Lung (tissue), 12 donors: ENCODE results near the gene RAP1GAP2. TPM values are rescaled to one million over a fixed set of nuclear protein-coding genes. Genes with fewer than 3 reads are reported as not detected.

Experiments
- ATAC-seq: fragments of 200-7000 bp; cut with Tn5 transposase; one replicate; pipeline ENCODE4 v1.9.1; 2020; ENCODE audit warnings: moderate number of reproducible peaks; ENCODE audit not compliant: insufficient read depth, low FRiP score
- DNase-seq, 3 donors: peaks; one replicate each; pipeline ENCODE4 v3.0.0-alpha.2; 2013 to 2017
- H3K27ac ChIP-seq, 2 donors: one replicate each; pipeline ENCODE4 v1.5.1; 2013; ENCODE audit warnings: mild to moderate bottlenecking in 2 of 2, moderate library complexity in 2 of 2, control low read depth in 1 of 2, inconsistent platforms in 1 of 2, low read depth in 1 of 2, low read length in 1 of 2
- H3K27me3 ChIP-seq, 3 donors: one replicate each; pipeline ENCODE4 v1.5.1; 2013; ENCODE audit warnings: low read length in 2 of 3; ENCODE audit not compliant: control insufficient read depth in 3 of 3, insufficient read depth in 3 of 3
- H3K36me3 ChIP-seq, 4 donors: one replicate each; pipeline ENCODE4 v1.5.1; 2013; ENCODE audit warnings: low read length in 4 of 4, mild to moderate bottlenecking in 1 of 4, moderate library complexity in 1 of 4; ENCODE audit not compliant: control insufficient read depth in 4 of 4, insufficient read depth in 4 of 4
- H3K4me1 ChIP-seq, 5 donors: one replicate each; pipeline ENCODE4 v1.5.1; 2013; ENCODE audit warnings: low read length in 5 of 5, mild to moderate bottlenecking in 2 of 5, moderate library complexity in 1 of 5; ENCODE audit not compliant: control insufficient read depth in 5 of 5, insufficient read depth in 5 of 5
- H3K4me3 ChIP-seq: one replicate; pipeline ENCODE4 v1.5.1; 2013; ENCODE audit warnings: mild to moderate bottlenecking, control low read depth, moderate library complexity
- H3K9ac ChIP-seq, 2 donors: one replicate each; pipeline ENCODE4 v1.5.1; 2013; ENCODE audit warnings: low read length in 2 of 2, control low read depth in 1 of 2; ENCODE audit not compliant: insufficient read depth in 1 of 2
- H3K9me3 ChIP-seq, 4 donors: one replicate each; pipeline ENCODE4 v1.5.1; 2013; ENCODE audit warnings: low read length in 3 of 4, mild to moderate bottlenecking in 1 of 4, moderate library complexity in 1 of 4; ENCODE audit not compliant: control insufficient read depth in 4 of 4, insufficient read depth in 3 of 4
- WGBS, 2 donors: extraction: QIAGEN DNeasy Blood & Tissue Kit; methylation state at CpG; one replicate each; pipeline ENCODE4 v1.1.7; 2013; 5-methylcytosine and 5-hydroxymethylcytosine counted together
- polyA plus RNA-seq, 2 donors: library from polyadenylated mRNA; stranded (reverse); fragments of 200-250 nt; gene quantifications; one replicate each; pipeline ENCODE4 v1.2.1, GENCODE V29; 2013
- total RNA-seq, 2 donors: library from RNA; depleted of rRNA in 1 of 2; stranded (reverse); fragments of >200 nt in 1 of 2; gene quantifications; one replicate each; pipeline ENCODE4 v1.2.1, GENCODE V29; 2014 to 2021
- TF ChIP-seq, protein P1 (sequence below): IDR thresholded peaks from 2 replicates; pipeline ENCODE4 v1.5.1; 2012; ENCODE audit warnings: mild to moderate bottlenecking; ENCODE audit errors: control extremely low read depth, extremely low read depth
- donor health status: control.
- donor health status: control.
- donor health status: Bipolar disorder and iron deficiency.
- donor health status: healthy.
- donor health status: DM: yes; HTN: yes; CAD: no.

Gene RAP1GAP2
- total and polyA plus RNA-seq, 4 donors, result 5.3 to 16.7 (median 6.0) TPM

DNA sequence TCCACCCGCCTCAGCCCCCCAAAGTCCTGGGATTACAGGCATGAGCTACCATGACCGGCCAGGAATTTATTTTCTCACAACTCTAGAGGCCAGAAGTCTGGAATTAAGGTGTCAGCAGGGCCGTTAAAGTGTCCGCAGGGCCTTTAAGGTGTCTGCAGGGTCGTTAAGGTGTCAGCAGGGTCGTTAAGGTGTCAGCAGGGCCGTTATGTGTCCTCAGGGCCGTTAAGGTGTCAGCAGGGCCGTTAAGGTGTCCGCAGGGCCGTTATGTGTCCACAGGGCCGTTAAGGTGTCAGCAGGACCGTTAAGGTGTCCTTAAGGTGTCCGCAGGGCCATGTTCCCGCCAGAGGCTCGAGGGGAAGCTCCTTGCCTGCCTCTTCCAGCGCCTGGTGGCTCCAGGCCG is 125.2 kb downstream of the RAP1GAP2 start:
- ATAC-seq, result no peak

DNA sequence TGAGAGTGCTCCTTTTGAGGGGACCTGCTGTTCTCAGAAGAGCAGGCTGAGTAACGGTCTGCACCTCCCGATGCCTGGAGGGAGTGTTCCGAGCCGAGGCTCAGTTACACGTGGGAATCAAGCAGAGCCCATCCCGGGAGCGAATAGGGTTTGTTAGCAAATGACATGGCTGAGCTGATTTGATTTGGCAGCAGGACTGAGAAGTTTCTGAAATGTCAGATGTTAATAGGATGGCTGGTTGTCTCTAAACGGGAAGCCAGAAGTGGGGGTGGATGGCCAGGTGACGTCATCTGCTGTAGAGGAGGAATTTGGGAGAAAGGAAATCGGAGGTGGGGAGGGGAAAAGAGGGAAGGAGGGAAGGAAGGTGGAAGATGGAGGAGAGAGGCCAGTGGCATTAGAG is 128.0 kb downstream of the RAP1GAP2 start:
- Histone ChIP-seq H3K4me1 (no peaks in the 10 kb centered on the region), H3K9me3 (no peaks in the 10 kb centered on the region), H3K9ac (no peak overlapping the region), H3K27ac (no peak overlapping the region), H3K27me3 (peaks cover 0 to 3% (median 0%) of the 10 kb centered on the region in 3 donors), H3K36me3 (no peaks in the 10 kb centered on the region), H3K4me3 (no peak overlapping the region)
- TF ChIP-seq, protein P1, sequence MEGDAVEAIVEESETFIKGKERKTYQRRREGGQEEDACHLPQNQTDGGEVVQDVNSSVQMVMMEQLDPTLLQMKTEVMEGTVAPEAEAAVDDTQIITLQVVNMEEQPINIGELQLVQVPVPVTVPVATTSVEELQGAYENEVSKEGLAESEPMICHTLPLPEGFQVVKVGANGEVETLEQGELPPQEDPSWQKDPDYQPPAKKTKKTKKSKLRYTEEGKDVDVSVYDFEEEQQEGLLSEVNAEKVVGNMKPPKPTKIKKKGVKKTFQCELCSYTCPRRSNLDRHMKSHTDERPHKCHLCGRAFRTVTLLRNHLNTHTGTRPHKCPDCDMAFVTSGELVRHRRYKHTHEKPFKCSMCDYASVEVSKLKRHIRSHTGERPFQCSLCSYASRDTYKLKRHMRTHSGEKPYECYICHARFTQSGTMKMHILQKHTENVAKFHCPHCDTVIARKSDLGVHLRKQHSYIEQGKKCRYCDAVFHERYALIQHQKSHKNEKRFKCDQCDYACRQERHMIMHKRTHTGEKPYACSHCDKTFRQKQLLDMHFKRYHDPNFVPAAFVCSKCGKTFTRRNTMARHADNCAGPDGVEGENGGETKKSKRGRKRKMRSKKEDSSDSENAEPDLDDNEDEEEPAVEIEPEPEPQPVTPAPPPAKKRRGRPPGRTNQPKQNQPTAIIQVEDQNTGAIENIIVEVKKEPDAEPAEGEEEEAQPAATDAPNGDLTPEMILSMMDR, result no peak
- WGBS, 2 donors, result 54 to 56% methylated on average over 10 of the region's 10 CpGs
- ATAC-seq (no peak), DNase-seq (no peak)

More for the DNA sequence above, 125.2 kb downstream of the RAP1GAP2 start:
- no peaks in the 10 kb centered on the region for H3K9me3 ChIP-seq
- H3K4me3 ChIP-seq, result no peak overlapping the region
- no peak overlapping the region for H3K27ac ChIP-seq
- TF ChIP-seq, protein P1, result no peak
- no peak overlapping the region for H3K9ac ChIP-seq
- H3K27me3 ChIP-seq, result peaks cover 0 to 3% (median 0%) of the 10 kb centered on the region in 3 donors
- 74 to 86% methylated on average over 18 of the region's 18 CpGs for WGBS, 2 donors
- H3K4me1 ChIP-seq, result no peaks in the 10 kb centered on the region
- no peaks in the 10 kb centered on the region for H3K36me3 ChIP-seq
- no peak for DNase-seq

DNA sequence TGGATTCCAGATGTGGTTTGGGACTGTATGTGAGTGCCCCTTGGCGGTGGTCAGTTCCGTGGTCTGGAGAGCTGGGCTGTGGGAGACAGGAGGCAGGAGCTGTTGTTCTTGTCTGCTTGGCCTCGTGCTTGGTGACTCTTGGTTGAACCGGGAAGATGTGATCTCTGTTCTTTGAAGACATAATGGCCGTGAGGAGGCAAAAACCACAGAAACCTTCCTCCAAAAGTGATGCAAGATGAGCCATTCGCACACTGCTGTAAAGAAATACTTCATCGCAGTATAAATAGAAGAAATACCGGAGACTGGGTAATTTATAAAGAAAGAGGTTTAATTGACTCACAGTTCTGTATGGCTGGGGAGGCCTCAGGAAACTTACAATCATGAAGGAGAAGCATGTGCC is 128.8 kb downstream of the RAP1GAP2 start:
- Histone ChIP-seq H3K27me3 (peaks cover 0 to 3% (median 0%) of the 10 kb centered on the region in 3 donors), H3K4me1 (no peaks in the 10 kb centered on the region), H3K9me3 (no peaks in the 10 kb centered on the region), H3K36me3 (no peaks in the 10 kb centered on the region), H3K27ac (no peak overlapping the region), H3K9ac (no peak overlapping the region), H3K4me3 (no peak overlapping the region)
- WGBS, 2 donors, result 52 to 80% methylated on average over 8 of the region's 8 CpGs
- TF ChIP-seq, protein P1, result no peak
- DNase-seq (no peak), ATAC-seq (no peak)

DNA sequence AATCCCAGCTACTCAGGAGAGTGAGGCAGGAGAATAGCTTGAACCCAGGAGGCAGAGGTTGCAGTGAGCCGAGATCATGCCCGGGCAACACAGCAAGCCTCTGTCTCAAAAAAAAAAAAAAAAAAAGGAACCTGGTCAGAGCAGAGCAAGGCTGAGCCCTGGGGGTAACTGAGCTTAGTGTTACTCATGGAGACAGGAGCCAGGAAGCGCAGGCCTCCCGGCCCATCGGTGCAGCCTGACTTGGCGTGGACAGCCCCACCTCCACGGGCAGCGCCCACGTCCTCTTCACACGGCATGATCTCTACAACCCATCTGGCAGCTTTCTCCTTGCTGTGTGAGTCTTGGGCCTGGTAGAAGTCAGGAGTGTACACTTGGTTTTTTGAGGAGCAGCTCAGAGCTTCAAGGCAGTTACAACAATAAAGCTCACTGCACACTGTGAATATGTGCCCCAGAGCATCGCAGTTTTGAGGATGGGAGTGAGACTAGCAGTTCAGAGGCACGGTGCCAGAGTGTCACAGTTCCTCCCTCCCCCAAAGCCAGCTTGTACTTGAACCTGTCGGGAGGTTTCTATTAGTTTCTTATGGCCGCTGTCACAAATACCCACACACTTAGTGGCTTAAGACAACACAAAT is 129.9 kb downstream of the RAP1GAP2 start:
- TF ChIP-seq, protein P1, result no peak
- no peak for DNase-seq
- 44 to 58% methylated on average over 14 of the region's 14 CpGs for WGBS, 2 donors
- H3K36me3 ChIP-seq, result no peaks in the 10 kb centered on the region
- H3K4me1 ChIP-seq, result peaks cover 0 to 1% (median 0%) of the 10 kb centered on the region in 5 donors
- no peak overlapping the region for H3K4me3 ChIP-seq
- H3K9ac ChIP-seq, result no peak overlapping the region
- no peaks in the 10 kb centered on the region for H3K9me3 ChIP-seq
- no peak for ATAC-seq
- H3K27ac ChIP-seq, result no peak overlapping the region
- peaks cover 0 to 4% (median 0%) of the 10 kb centered on the region in 3 donors for H3K27me3 ChIP-seq
